ENCODE data around the gene CLEC3B. TPM values are rescaled to one million over a fixed set of nuclear protein-coding genes. Genes with fewer than 3 reads are reported as not detected.

CLEC3B gene
- total and polyA plus RNA-seq, 2 donors (not counting 3 experiments of a cell fraction or from before 2014, with no cell fraction given), result 1.8 TPM; not detected in 1

- no peak for DNase-seq (ENCODE audit: low read depth, low spot score)
- no peak for TF ChIP-seq JUN (IDR thresholded peaks at IDR 0.05; ENCODE audit: borderline replicate concordance, insufficient read depth, insufficient read length, low read depth)
- TF ChIP-seq GATA2 (IDR thresholded peaks at IDR 0.05; ENCODE audit: insufficient read depth, insufficient read length, low read depth, low read length), result no peak
- TF ChIP-seq FOS (IDR thresholded peaks at IDR 0.05; ENCODE audit: borderline replicate concordance, insufficient read depth, low read length), result no peak
- no peak for TF ChIP-seq POLR2AphosphoS5 (IDR thresholded peaks at IDR 0.05; ENCODE audit: insufficient read depth, low read depth, low read length)
- no peak for TF ChIP-seq MYC (IDR thresholded peaks at IDR 0.05; ENCODE audit: low read depth, low read length)
- no peak for TF ChIP-seq EZH2 (IDR thresholded peaks at IDR 0.05; ENCODE audit: borderline replicate concordance, low read depth, low read length, severe bottlenecking)
- no peak for TF ChIP-seq CTCF (IDR thresholded peaks at IDR 0.05; ENCODE audit: extremely low read depth in 1 of 2, insufficient read depth in 1 of 2, low read depth in 1 of 2, low read length in 2 of 2)
- no peak for TF ChIP-seq POLR2A (IDR thresholded peaks at IDR 0.05; ENCODE audit: low read depth, low read length)
- no peak for TF ChIP-seq MAX (IDR thresholded peaks at IDR 0.05; ENCODE audit: insufficient read depth, insufficient read length)
- POLR2A ChIA-PET, result no interaction called here
- Histone ChIP-seq H2AFZ (ENCODE audit: low read depth, low read length) (no peak overlapping the region), H3K4me2 (ENCODE audit: insufficient read depth, low read length) (no peak overlapping the region), H3K27me3 (ENCODE audit: control insufficient read depth in 2 of 2, insufficient read depth in 2 of 2, low read length in 2 of 2) (no peaks in the 10 kb centered on the region), H3K27ac (ENCODE audit: insufficient read depth, low read depth, low read length) (no peak overlapping the region), H3K79me2 (ENCODE audit: control insufficient read depth, insufficient read depth, low read length) (peaks cover 22% of the 10 kb centered on the region), H3K9me1 (replicated peaks; ENCODE audit: control insufficient read depth, extremely low read depth, insufficient read depth, low read length) (no peaks in the 10 kb centered on the region), H3K4me3 (replicated peaks in 1 of 3; ENCODE audit: insufficient read depth in 1 of 3, low read depth in 1 of 3, low read length in 3 of 3) (no peak overlapping the region), H3K36me3 (ENCODE audit: control insufficient read depth in 2 of 2, extremely low read depth in 1 of 2, insufficient read depth in 2 of 2, low read length in 2 of 2) (no peaks in the 10 kb centered on the region), H4K20me1 (replicated peaks; ENCODE audit: control insufficient read depth, extremely low read depth, insufficient read depth, low read length) (peaks cover 3% of the 10 kb centered on the region), H3K4me1 (ENCODE audit: control insufficient read depth, extremely low read depth, insufficient read depth, low read length) (no peaks in the 10 kb centered on the region), H3K9ac (replicated peaks; ENCODE audit: extremely low read depth, insufficient read depth, low read length) (no peak overlapping the region), H3K9me3 (replicated peaks; ENCODE audit: control insufficient read depth, insufficient read depth, low read length) (no peaks in the 10 kb centered on the region)
- no peak for FAIRE-seq
- intact Hi-C loops (cut with micrococcal nuclease), result no loop called here
- CTCF ChIA-PET, result interaction anchor here (3.0 kb wide), 1 partner anchor 13 kb away, joined by 13 read pairs; the partner anchor contains the start of genes EXOSC7 and ZDHHC3
- dilution Hi-C loops (cut with MboI; ENCODE audit: extremely low pct_ligation_motif_present, low sequenced_read_pairs), result no loop called here
- BruUV-seq (replicated peaks), result no TSS peak
Observed at GRCh38 chr3:44989141-44989540, 37.0 kb upstream of the CLEC3B start.
